Endothelial cell of umbilical vein (primary cell): ENCODE results near the gene HDAC10.

Experiments
- CTCF ChIP-seq, 2 donors: IDR thresholded peaks; 1 replicate in 1 of 2; 2 replicates in 1 of 2; pipeline ENCODE4 v1.5.1; 2011; ENCODE audit warnings: low read length in 2 of 2, mild to moderate bottlenecking in 2 of 2, moderate library complexity in 2 of 2, control low read depth in 1 of 2, inconsistent platforms in 1 of 2, low read depth in 1 of 2; ENCODE audit not compliant: insufficient read depth in 1 of 2; ENCODE audit errors: extremely low read depth in 1 of 2
- EZH2 ChIP-seq: IDR thresholded peaks from 2 replicates; pipeline ENCODE4 v1.6.1; 2012; ENCODE audit warnings: borderline replicate concordance, low read depth, mild to moderate bottlenecking, moderate library complexity, low read length, inconsistent platforms; ENCODE audit not compliant: severe bottlenecking
- JUN ChIP-seq: IDR thresholded peaks from 2 replicates; pipeline ENCODE4 v1.6.1; 2011; ENCODE audit warnings: borderline replicate concordance, low read depth; ENCODE audit not compliant: insufficient read length, insufficient read depth
- MAX ChIP-seq: IDR thresholded peaks from 2 replicates; pipeline ENCODE4 v1.6.1; 2011; ENCODE audit not compliant: insufficient read depth, insufficient read length
- POLR2A ChIP-seq: IDR thresholded peaks from 2 replicates; pipeline ENCODE4 v1.6.1; 2012; ENCODE audit warnings: low read depth, mild to moderate bottlenecking, control low read depth, low read length
- POLR2AphosphoS5 ChIP-seq: IDR thresholded peaks from 2 replicates; pipeline ENCODE4 v1.6.1; 2012; ENCODE audit warnings: low read depth, mild to moderate bottlenecking, control low read depth, low read length, moderate library complexity; ENCODE audit not compliant: insufficient read depth

- no peak for TF ChIP-seq POLR2AphosphoS5
- no peak for TF ChIP-seq CTCF (IDR thresholded peaks at IDR 0.05; ENCODE audit: extremely low read depth in 1 of 2, insufficient read depth in 1 of 2, low read depth in 1 of 2, low read length in 2 of 2)
- no peak for TF ChIP-seq POLR2A
- TF ChIP-seq MAX, result no peak
- no peak for TF ChIP-seq JUN
- no peak for TF ChIP-seq EZH2
Measured at GRCh38 chr22:50257041-50257440, 6.0 kb upstream of the HDAC10 start.
